NCI-H1417 treated with DMSO at 0.1 percent for 48 hours (cell line): ENCODE results near the gene ANKRD33B.
"Not testable (repeated sequence)": the region's sequence is repeated elsewhere in the genome, so short reads cannot be mapped to it uniquely, and the experiment has no call there.

Experiments
- DNase-seq: peaks from one replicate; lab custom pipeline; 2025; lab: John Stamatoyannopoulos, UW

ANKRD33B gene

DNA sequence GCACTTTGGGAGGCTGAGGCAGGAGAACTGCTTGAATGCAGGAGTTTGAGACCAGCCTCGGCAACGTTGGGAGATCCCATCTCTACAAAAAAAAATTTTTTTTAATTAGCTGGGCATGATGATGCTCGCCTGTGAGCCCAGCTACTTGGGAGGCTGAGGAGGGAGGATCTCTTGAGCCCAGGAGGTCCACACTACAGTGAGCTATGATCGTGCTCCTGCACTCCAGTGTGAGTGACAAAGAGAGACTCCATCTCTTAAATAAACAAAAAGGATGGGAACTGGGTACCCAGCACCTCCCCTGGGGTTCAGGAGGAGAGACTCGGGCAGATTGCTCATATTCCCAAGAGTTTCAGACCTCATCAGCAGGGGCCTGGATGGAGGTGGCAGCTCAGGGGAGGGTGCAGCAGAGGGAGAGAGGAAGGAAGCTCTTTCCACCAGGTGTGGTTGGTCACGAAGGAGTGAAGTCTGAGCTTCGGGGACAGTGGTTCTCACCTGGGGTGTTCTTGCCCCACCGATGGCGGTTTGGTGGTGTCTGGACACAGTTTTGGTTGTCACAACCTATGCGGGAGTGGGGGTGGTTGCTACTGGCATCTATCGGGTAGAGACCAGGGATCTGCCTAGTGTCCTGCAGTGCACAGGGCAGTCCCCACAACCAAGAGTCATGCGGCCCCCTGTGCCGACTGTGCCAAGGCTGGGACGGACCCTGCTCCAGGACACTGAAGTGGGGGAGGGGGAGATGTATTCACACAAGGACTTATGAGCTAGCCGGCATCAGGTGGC is 72.7 kb downstream of the ANKRD33B start:
- DNase-seq: no peak

DNA sequence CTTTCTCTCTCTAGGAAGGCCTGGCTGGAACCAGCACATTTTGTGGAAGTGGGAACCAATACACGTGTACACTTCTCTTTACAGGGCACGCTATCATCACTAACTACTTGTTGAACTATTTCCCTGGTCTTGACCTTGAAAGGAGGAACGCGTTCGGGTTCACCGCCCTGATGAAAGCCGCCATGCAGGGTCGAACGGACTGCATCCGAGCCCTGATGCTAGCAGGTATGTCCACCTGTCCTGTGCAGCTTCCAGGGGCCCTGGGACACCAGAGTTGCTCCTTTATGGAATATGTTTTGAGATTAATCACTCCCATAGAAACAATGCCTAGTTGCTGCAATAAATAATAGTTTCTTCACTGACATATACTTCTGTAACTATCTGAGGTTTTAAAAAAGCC is 74.1 kb downstream of the ANKRD33B start:
- no peak for DNase-seq

- not testable (repeated sequence) for DNase-seq
These were observed 74.9 kb downstream of the ANKRD33B start for GRCh38 chr5:10638723-10639122.

DNA sequence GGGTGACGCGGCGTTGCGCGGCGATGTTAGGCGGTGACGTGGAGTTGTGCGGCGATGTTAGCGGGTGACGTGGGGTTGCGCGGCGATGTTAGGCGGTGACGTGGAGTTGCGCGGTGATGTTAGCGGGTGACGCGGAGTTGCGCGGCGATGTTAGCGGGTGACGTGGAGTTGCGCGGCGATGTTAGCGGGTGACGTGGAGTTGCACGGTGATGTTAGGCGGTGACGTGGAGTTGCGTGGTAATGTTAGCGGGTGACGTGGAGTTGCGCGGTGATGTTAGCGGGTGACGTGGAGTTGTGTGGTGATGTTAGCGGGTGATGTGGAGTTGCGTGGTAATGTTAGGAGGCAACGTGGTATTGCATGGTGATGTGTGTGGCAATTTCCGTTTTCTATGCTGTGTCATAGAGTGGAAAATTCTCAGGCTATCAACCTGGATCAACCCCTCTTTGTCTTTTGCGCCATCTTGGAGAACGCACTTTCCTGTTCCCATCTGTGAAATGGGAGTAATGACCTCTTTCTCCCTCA is 76.0 kb downstream of the ANKRD33B start:
- no peak for DNase-seq

DNA sequence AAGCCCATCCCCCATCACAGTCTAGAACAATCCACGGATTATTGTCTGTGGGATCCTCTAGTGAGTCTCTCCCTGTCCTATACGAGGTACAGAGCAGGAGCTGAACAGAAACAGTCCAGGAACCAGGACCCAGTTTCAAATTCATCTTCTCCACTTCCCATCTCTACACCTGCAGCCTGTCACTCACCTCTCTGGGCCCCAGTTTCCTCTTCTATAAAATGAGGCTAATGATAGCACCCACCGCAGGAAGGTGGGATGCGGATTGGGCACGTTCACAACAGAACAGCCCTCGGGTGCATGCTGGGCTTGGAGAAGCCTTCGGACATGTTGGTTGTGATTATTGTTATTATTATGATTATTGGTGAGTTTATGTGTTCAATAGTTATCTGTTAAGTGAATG is 78.5 kb downstream of the ANKRD33B start:
- DNase-seq: no peak

DNA sequence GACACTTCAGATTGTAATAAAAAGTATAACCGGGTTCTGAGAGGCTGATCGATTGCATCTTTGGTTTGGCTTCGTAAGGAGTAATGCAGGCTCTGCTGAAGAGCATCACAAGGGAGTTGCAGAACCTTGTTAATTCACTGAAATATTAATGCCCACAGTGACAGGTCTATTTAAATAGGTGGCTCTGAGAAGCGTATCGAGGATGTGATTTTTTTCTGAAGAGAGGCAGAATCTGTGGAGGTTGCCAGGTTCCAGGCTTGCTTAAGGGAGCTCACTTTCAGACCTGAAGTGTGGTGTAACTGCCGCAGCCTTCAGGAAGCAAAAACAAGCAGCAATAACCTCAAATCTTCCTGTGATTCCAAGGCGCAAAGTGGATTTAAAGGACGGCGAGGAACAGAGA is 80.3 kb downstream of the ANKRD33B start:
- DNase-seq: no peak

- DNase-seq: no peak
These were observed 81.3 kb downstream of the ANKRD33B start for GRCh38 chr5:10645146-10645545.

- no peak for DNase-seq
These were observed 81.8 kb downstream of the ANKRD33B start for GRCh38 chr5:10645671-10646070.

DNA sequence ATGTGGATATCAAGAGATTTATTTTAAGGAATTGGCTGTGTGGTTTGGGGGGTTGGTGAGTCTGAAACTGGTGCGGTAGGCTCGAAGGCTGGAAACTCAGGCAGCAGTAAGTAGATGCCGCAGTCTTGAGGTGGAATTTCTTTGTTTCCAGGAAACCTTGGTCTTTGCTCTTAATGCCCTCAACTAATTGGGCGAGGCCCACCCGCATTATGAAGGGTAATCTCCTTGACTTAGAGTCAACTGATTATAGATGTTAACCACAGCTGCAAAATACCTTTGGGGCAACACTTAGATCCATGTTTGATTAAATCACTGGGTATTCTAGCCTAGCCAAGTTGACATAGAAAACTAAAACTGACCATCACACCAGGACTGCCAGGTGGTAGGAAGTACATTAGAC is 83.8 kb downstream of the ANKRD33B start:
- no peak for DNase-seq

DNA sequence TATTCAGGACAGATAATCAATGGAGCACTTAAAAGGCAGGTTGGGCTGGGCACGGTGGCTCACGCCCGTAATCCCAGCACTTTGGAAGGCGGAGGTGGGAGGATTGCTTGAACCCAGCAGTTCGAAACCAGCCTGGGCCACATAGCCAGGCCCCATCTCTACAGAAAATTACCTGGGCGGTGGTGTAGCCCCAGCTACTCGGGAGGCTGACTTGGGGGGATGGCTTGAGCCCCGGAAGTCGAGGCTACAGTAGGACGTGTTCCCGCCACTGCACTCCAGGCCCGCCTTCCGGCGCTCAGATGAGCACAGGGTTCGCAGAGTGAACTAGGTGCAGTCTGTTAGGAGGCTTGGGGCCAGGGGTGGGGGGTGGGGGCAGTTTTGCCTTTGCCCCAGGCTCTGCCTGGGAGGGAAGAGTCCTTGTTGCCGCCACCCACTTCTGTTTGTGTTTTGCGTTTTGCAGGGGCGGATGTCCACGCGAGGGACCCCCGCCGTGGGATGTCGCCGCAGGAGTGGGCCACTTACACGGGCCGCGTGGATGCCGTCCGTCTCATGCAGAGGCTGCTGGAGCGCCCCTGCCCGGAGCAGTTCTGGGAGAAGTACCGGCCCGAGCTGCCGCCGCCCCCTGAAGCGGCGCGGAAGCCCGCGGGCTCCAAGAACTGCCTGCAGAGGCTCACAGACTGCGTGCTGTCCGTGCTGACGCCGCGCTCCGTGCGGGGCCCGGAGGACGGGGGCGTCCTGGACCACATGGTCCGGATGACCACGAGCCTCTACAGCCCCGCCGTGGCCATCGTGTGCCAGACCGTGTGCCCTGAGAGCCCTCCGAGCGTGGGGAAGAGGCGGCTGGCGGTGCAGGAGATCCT is 85.2 kb downstream of the ANKRD33B start:
- DNase-seq: no peak

DNA sequence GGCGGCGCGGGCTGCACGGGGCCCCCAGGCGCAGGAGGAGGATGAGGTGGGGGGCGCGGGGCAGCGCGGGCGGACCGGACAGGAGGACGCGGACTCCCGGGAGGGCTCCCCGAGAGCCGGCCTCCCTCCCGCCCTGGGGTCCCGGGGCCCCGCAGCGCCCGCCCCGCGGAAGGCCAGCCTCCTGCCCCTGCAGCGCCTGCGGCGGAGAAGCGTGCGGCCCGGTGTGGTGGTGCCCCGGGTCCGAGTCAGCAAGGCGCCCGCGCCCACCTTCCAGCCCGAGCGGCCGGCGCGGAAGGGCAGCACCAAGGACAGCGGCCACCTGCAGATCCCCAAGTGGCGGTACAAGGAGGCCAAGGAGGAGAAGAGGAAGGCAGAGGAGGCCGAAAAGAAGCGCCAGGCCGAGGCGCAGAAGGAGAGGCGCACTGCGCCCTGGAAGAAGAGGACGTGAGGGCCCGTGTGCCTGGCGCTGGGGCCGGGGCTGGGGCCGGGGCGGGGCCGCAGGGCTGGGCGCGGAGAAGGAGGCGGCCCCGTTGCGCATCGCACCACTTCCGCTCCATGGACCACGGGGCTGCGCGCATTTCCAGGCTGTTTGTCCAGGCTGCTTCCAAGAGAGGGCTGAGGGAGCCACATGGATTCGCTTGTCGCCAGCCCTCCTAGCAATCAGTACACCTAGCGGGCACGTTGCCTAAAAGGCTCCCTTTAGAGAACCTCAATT is 86.0 kb downstream of the ANKRD33B start:
- DNase-seq: no peak

DNA sequence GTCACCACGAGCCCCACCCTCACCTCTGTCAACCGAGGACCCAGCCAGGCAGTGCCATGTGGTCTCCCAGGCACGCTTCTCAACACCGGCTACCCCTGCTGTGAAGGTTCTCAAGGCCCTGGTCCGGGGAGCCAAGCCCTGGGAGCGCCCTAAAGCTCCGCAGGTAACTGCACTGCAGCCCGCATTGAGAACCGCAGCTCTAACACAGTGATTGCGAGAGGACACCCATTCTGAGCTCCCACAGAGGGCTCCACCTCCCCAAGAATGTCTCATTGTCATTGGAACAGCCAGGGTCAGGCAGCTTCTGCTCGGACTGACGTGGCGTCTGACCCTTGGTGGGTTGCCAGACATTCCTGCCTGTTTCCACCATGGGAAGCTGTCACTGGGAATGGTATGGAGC is 88.3 kb downstream of the ANKRD33B start:
- no peak for DNase-seq

- no peak for DNase-seq
These were observed 88.7 kb downstream of the ANKRD33B start for GRCh38 chr5:10652606-10653005.

DNA sequence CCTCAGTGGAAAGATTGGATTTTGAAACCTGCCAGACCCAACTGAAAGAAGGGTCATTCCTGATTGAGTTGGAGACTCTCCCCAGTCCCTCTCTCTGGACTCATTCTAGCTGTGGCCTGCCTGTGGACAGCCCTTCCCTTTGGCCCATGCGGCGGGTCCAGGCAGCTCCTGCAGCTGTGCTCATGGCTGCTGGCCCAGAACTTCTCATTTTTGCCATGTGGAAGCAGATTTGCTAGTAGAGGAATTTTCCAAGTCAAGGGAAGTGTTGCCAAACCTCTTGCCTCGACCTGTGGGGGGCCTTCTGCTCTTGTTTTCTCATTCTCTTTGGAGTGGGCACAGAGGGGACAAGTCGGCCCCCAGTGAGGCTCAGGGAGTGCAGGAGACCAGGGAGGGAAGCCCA is 89.2 kb downstream of the ANKRD33B start:
- DNase-seq: no peak

- no peak for DNase-seq
These were observed 90.0 kb downstream of the ANKRD33B start for GRCh38 chr5:10653751-10654400.

DNA sequence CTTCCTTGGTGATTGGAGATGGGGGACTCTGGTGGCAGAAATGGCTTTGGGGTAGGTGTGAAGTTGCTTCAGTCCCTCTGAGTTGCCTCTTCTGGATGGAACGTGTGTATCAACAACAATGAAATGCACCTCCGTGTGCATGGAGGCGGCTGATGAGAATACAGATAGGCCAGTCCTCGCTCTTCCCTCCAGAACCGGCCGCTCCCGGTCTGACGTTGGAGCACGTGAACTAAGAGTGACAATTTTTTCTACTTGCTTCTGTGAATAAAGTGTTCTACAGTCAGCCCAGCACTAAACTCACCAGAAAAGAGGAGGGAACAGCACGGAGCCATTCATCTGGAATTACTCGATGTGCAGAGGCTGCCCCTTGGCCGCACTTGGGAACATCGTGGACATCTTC is 90.7 kb downstream of the ANKRD33B start:
- DNase-seq: no peak

GRCh38 chr5:10655161-10655971 is 91.5 kb downstream of the ANKRD33B start:
- DNase-seq: no peak

DNA sequence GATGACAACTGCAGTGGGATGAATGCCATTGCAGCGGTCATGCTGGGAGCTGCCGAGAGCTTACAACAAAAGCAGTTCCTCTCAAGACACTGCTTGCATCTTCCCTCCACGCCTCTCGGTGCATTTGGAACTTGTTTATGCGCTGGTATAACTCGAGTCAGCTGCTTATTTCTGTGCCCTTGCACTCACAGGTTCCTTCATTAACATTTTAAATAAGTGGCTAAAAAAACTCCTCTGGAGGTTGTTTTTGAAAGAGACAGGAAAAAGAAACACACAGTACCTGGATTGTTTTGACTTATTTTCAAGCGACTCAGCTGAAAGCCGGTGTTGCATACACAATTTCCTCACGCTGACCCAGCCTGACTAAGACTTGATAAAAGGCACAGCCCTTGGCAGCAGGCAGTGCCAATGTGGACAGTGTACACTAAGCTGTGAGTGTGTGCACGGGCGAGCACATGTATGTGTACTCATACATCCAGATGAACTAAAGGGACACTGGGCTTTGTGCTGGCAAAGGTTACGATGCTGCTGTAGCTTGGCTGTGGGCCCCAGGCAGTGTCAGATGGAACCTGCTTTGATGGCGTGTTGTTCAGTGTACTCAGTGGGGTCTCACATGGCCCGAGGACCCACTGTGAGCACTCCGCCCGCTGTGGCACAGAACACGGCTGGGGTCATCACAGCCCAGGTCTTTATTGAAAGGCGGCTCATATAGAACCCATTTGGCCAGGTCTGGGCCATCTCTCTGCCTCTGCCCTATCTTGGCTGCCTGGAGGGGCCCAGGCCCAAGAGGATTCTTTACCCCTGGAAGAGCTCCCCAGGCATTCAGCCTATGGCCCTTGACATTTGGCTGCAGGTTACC is 92.3 kb downstream of the ANKRD33B start:
- no peak for DNase-seq

- no peak for DNase-seq
These were observed 94.4 kb downstream of the ANKRD33B start for GRCh38 chr5:10658265-10658664.

DNA sequence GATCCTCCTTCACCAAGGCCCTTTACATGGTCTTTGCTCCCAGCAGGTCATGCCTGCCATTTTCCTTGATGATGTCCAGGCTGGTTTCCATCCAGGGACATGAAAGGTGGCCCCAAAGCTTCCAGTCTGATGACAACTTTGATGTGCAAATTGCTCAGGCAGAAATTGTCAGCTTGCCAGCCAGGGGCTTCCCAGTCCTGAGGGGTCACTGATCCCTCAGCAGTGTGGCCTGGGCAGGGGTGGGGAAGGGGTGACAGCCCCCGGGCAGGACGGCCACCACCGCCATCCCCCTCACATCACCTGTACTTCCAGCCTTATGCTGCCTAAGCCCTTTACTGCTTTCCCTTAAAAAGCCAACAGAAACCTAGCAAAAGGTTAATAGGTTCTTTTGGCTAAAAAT is 96.3 kb downstream of the ANKRD33B start:
- no peak for DNase-seq
